GM12878 (cell line): ENCODE results near the gene CENPA. TPM values are rescaled to one million over a fixed set of nuclear protein-coding genes. Genes with fewer than 3 reads are reported as not detected.
A peak's percentile ranks its signal among the peaks of the same experiment; 100 is the strongest.

ENCODE experiments used
- ATAC-seq: fragments of 200-7000 bp; cut with Tn5 transposase; 3 replicates; pipeline ENCODE4 v1.9.1; 2020; ENCODE audit warnings: mild to moderate bottlenecking, moderate library complexity
- BruUV-seq: library from RNA; stranded (reverse); fragments of 400-500 nt; replicated peaks from 2 replicates; lab custom pipeline; 2021; lab: Mats Ljungman, UMichigan
- CTCF ChIA-PET: fragments of 300-600 bp; sonication (Branson Sonifier 250); formaldehyde crosslinking; extraction: SDS; loops from one replicate; lab custom pipeline; 2021; ENCODE audit warnings: inconsistent platforms; lab: Yijun Ruan, JAX
- POLR2A ChIA-PET: fragments of 350-600 bp; formaldehyde crosslinking; extraction: SDS; loops from one replicate; lab custom pipeline; 2021; ENCODE audit warnings: inconsistent platforms; lab: Charles Lee
- RAD21 ChIA-PET: fragments of 300-600 bp; sonication (Branson Sonifier 250); formaldehyde crosslinking; loops from one replicate; lab custom pipeline; 2023; ENCODE audit warnings: antibody characterized with exemption; ENCODE audit not compliant: unreplicated experiment; lab: Charles Lee
- SMC1A ChIA-PET: fragments of 300-600 bp; sonication (Branson Sonifier 250); formaldehyde crosslinking; loops from one replicate; lab custom pipeline; 2023; ENCODE audit not compliant: unreplicated experiment, uncharacterized antibody; lab: Charles Lee
- DNase-seq: peaks from one replicate; pipeline ENCODE4 v3.0.0-alpha.2; 2011; ENCODE audit warnings: low read depth, low spot score
- FAIRE-seq: peaks from 3 replicates; lab custom pipeline; 2011; peaks lifted over from hg19 to GRCh38; lab: Jason Lieb, UNC
- H2AFZ ChIP-seq: 2 replicates; pipeline ENCODE4 v1.6.0; 2011; ENCODE audit warnings: low read depth, low read length, control low read depth; ENCODE audit not compliant: control insufficient read depth
- H3K27ac ChIP-seq: 2 replicates; pipeline ENCODE4 v1.5.1; 2011; ENCODE audit warnings: control low read depth; ENCODE audit not compliant: control insufficient read depth, insufficient read depth
- H3K27me3 ChIP-seq, 2 experiments: replicated peaks in 1 of 2; 2 replicates each; pipeline versions ENCODE4 v1.6.0 to v1.6.1; 2011; ENCODE audit warnings: low read length in 1 of 2; ENCODE audit not compliant: control insufficient read depth in 2 of 2, insufficient read depth in 2 of 2
- H3K36me3 ChIP-seq, 2 experiments: 2 replicates each; pipeline ENCODE4 v1.5.1; 2011; ENCODE audit warnings: low read length in 1 of 2; ENCODE audit not compliant: control insufficient read depth in 2 of 2, insufficient read depth in 2 of 2
- H3K4me1 ChIP-seq: 2 replicates; pipeline ENCODE4 v1.6.1; 2011; ENCODE audit warnings: mild to moderate bottlenecking, low read length, moderate library complexity, mixed read lengths; ENCODE audit not compliant: control insufficient read depth, insufficient read depth
- H3K4me2 ChIP-seq: 2 replicates; pipeline ENCODE4 v1.6.0; 2011; ENCODE audit warnings: control low read depth; ENCODE audit not compliant: control insufficient read depth, insufficient read depth
- H3K4me3 ChIP-seq: fragments of 200-600 bp; sonication (generic); 2 replicates; pipeline ENCODE4 v1.5.1; 2016
- H3K79me2 ChIP-seq: 2 replicates; pipeline ENCODE4 v1.6.0; 2011; ENCODE audit warnings: low read length; ENCODE audit not compliant: control insufficient read depth, insufficient read depth
- H3K9ac ChIP-seq: 2 replicates; pipeline ENCODE4 v1.8.0; 2011; ENCODE audit warnings: low read length, control low read depth, mixed read lengths; ENCODE audit not compliant: control insufficient read depth, insufficient read depth
- H3K9me3 ChIP-seq: replicated peaks from 3 replicates; pipeline ENCODE4 v1.5.1; 2011; ENCODE audit warnings: mild to moderate bottlenecking, low read length; ENCODE audit not compliant: control insufficient read depth, insufficient read depth
- H4K20me1 ChIP-seq: 2 replicates; pipeline ENCODE4 v1.6.0; 2011; ENCODE audit not compliant: control insufficient read depth, insufficient read depth
- CHD2 ChIP-seq: IDR thresholded peaks from 2 replicates; pipeline ENCODE4 v1.6.1; 2011; ENCODE audit warnings: low read depth, low read length, improper control_type of control experiment, borderline replicate concordance
- GATAD2B ChIP-seq: fragments of 450-650 bp; conservative IDR thresholded peaks from 2 replicates; pipeline ENCODE4 v1.6.1; 2017; ENCODE audit warnings: low read depth, mild to moderate bottlenecking, moderate library complexity
- IKZF1 ChIP-seq: fragments of 450-650 bp; conservative IDR thresholded peaks from 2 replicates; pipeline ENCODE4 v1.6.1; 2017; ENCODE audit warnings: antibody characterized with exemption, mild to moderate bottlenecking
- NFIC ChIP-seq: IDR thresholded peaks from 2 replicates; pipeline ENCODE4 v1.6.1; 2012; ENCODE audit warnings: low read depth, mild to moderate bottlenecking, inconsistent platforms, low read length, moderate library complexity
- NKRF ChIP-seq: fragments of 450-650 bp; conservative IDR thresholded peaks from 2 replicates; pipeline ENCODE4 v1.6.1; 2017; ENCODE audit warnings: mild to moderate bottlenecking, moderate library complexity
- RAD21 ChIP-seq: IDR thresholded peaks from 2 replicates; pipeline ENCODE4 v1.6.1; 2011; ENCODE audit warnings: mild to moderate bottlenecking, low read depth, low read length, moderate library complexity; ENCODE audit not compliant: insufficient read depth
- WGBS: methylation state at CpG from one replicate; pipeline ENCODE4 v1.1.6; 2016; ENCODE audit warnings: low lambda C conversion rate; ENCODE audit not compliant: insufficient replicate concordance, insufficient coverage; ENCODE audit errors: missing lambda C conversion rate; 5-methylcytosine and 5-hydroxymethylcytosine counted together
- in situ Hi-C: fragments of 300-500 bp; cut with MboI; formaldehyde crosslinking; loops from 9 replicates; pipeline ENCODE4 v1.14.3; 2018; ENCODE audit warnings: mixed read lengths
- intact Hi-C: fragments of 100-400 bp; cut with micrococcal nuclease; formaldehyde crosslinking; loops from one replicate; pipeline ENCODE4 v1.14.2; 2022; ENCODE audit not compliant: unreplicated experiment
- polyA plus RNA-seq, 11 experiments: library from polyadenylated mRNA; depleted of rRNA in 4 of 11; unstranded in 6 of 11; stranded (reverse) in 5 of 11; fragments of >200 nt; fragmentation: Nextera tagmentation in 4 of 11; fragmentation: Illumina TruSeq in 1 of 11; extraction: Ambion mirVana in 4 of 11; extraction: Trizol in 1 of 11; gene quantifications; 1 replicate in 1 of 11; 2 replicates in 10 of 11; pipeline versions ENCODE4 v1.2.1 to v1.2.3, GENCODE V29; 2011 to 2016; ENCODE audit warnings: inconsistent platforms in 2 of 11, missing spikeins in 2 of 11, low read depth in 1 of 11
- total RNA-seq, 4 experiments: library from RNA; depleted of rRNA in 3 of 4; stranded (reverse); fragments of >200 nt in 3 of 4; fragmentation: Illumina TruSeq in 1 of 4; extraction: Trizol in 1 of 4; gene quantifications; 2 replicates each; pipeline versions ENCODE4 v1.2.1 to v1.2.3, GENCODE V29; 2013 to 2021
- TF ChIP-seq, protein P1 (sequence below): IDR thresholded peaks from 2 replicates; pipeline ENCODE4 v1.6.1; 2011; ENCODE audit warnings: borderline replicate concordance, low read depth, mild to moderate bottlenecking, moderate library complexity, low read length; ENCODE audit not compliant: insufficient read depth, poor library complexity, severe bottlenecking

The CENPA gene
- total and polyA plus RNA-seq, 10 of the 15 experiments (the other 5 are each of a cell fraction or from before 2014, with no cell fraction given): 8.1 to 66.6 (median 36.7) TPM

DNA sequence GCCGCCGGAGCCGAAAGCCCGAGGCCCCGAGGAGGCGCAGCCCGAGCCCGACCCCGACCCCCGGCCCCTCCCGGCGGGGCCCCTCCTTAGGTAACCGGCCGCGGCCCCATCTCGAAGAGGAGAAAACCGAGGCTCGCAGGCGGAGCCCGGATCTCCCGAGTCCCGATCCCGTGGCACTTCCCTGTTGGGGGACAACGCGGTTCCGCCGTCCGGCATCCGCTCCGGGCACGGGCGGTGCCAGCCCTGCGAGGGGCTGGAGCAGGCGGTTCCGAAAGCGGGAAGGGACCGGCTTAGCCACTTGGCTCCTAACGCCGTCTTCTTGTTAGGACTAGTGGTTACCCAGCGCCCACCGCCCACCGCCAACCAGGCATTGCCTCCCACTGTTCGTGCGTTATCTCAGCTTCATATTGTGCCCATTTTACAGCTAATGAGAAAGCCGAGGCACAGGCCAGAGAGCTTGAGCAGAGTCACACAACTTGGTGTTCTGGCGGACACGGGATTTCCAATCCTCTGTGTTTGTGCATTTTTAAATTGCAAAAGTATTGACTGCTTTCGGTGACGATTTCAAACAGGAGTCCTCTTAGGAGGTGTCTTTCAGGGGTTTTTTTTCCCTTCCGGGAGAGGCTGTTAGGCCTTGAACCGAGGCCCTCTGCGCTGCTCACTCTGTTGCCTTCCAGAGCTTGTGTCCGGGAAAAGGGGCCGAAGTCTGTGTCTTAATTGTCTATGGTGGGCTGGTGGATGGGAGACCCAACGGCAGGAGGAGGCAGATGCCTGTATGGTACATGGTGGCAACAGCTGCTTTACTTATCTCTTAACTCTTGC lies 562 bp downstream of the CENPA start:
- Histone ChIP-seq H3K9me3 (peaks cover 4% of the 10 kb centered on the region; the same call in 2 of the 3 replicates), H3K9ac (peak overlapping the region; percentile 88), H2AFZ (peak overlapping the region; percentile 45), H3K4me1 (peaks cover 3% of the 10 kb centered on the region; the same call in 1 of the 2 replicates), H3K27ac (peak overlapping the region; percentile 81), H3K4me2 (peak overlapping the region; percentile 81), H3K27me3 (no peaks in the 10 kb centered on the region), H3K4me3 (peak overlapping the region; percentile 79)
- DNase-seq (no peak), FAIRE-seq (no peak), ATAC-seq (peak; percentile 42)
- in situ Hi-C loops: no loop called here
- no TSS peak for BruUV-seq
- ChIA-PET CTCF (interaction anchor here (0.6 to 1.0 kb wide), 4 partner anchors 16 to 473 kb away, joined by 3 to 5 read pairs (median 4); no protein-coding TSS in a partner anchor), SMC1A (interaction anchor here (0.6 to 1.0 kb wide), 2 partner anchors 14 to 48 kb away, joined by 3 read pairs; no protein-coding TSS in a partner anchor)
- intact Hi-C loops: loop anchor here (5.0 kb wide), 1 partner anchor 266 kb away; the partner anchor contains the start of gene AGBL5
- TF ChIP-seq CHD2 (no peak), NKRF (0 out of 2 replicates have a peak, but pooled peaks have one; percentile 34), NFIC (no peak), RAD21 (no peak), GATAD2B (peak; percentile 45; the same call in 1 of the 2 replicates), IKZF1 (peak; percentile 28; the same call in 1 of the 2 replicates)
- TF ChIP-seq, protein P1, sequence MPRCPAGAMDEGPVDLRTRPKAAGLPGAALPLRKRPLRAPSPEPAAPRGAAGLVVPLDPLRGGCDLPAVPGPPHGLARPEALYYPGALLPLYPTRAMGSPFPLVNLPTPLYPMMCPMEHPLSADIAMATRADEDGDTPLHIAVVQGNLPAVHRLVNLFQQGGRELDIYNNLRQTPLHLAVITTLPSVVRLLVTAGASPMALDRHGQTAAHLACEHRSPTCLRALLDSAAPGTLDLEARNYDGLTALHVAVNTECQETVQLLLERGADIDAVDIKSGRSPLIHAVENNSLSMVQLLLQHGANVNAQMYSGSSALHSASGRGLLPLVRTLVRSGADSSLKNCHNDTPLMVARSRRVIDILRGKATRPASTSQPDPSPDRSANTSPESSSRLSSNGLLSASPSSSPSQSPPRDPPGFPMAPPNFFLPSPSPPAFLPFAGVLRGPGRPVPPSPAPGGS: no peak
- TF ChIP-seq, all 136 proteins: peak for 3
- POLR2A ChIA-PET: interaction anchor here (0.6 kb wide), 1 partner anchor 14 kb away, joined by 3 read pairs; no protein-coding TSS in a partner anchor
- H3K36me3 ChIP-seq: peaks cover 0 to 3% of the 10 kb centered on the region in 2 experiments; a peak in 2 of 4 replicates
- RAD21 ChIA-PET: interaction anchor here (0.8 kb wide), 1 partner anchor 32 kb away, joined by 3 read pairs; no protein-coding TSS in a partner anchor
- 1% methylated on average over 52 of the region's 55 CpGs for WGBS
- no peaks in the 10 kb centered on the region for H4K20me1 ChIP-seq
- H3K79me2 ChIP-seq: peaks cover 41% of the 10 kb centered on the region
